Superior temporal gyrus (tissue), 1 donor: ENCODE data around the gene ENKD1.

Experiments used
- DNase-seq: peaks from one replicate; pipeline ENCODE4 v3.0.0-alpha.2; 2016; ENCODE audit errors: extremely low spot score

Gene ENKD1

GRCh38 chr16:67662653-67663010 is 3.9 kb downstream of the ENKD1 start:
- no peak for DNase-seq

GRCh38 chr16:67661886-67662652 is 4.5 kb downstream of the ENKD1 start:
- DNase-seq = no peak

- DNase-seq = peak; percentile 17
These were observed 5.3 kb downstream of the ENKD1 start for GRCh38 chr16:67661101-67661761.

GRCh38 chr16:67660564-67661028 is 6.0 kb downstream of the ENKD1 start, which contains the start of gene PARD6A:
TSS of gene PARD6A (plus strand) at chr16:67660960. CDS start at chr16:67661039, 79 bp downstream.
- DNase-seq = peak; percentile 98

- DNase-seq = peak; percentile 96
These were observed 6.6 kb downstream of the ENKD1 start, which contains the start of gene ACD for GRCh38 chr16:67659675-67660563. TSS of gene ACD (minus strand) at chr16:67660260. CDS start at chr16:67660220, 40 bp downstream.

- no peak for DNase-seq
These were observed 7.5 kb downstream of the ENKD1 start for GRCh38 chr16:67658849-67659674.

GRCh38 chr16:67657751-67658518 is 8.6 kb downstream of the ENKD1 start:
- DNase-seq = no peak

GRCh38 chr16:67657017-67657608 is 9.4 kb downstream of the ENKD1 start:
- no peak for DNase-seq

- no peak for DNase-seq
These were observed 10.1 kb downstream of the ENKD1 start for GRCh38 chr16:67656344-67657016.

- no peak for DNase-seq
These were observed 11.2 kb downstream of the ENKD1 start for GRCh38 chr16:67655363-67655762.

- no peak for DNase-seq
These were observed 12.1 kb downstream of the ENKD1 start for GRCh38 chr16:67654403-67654911.

GRCh38 chr16:67653789-67654402 is 12.7 kb downstream of the ENKD1 start:
- DNase-seq = no peak

- DNase-seq = no peak
These were observed 13.3 kb downstream of the ENKD1 start for GRCh38 chr16:67653128-67653788.

- no peak for DNase-seq
These were observed 13.9 kb downstream of the ENKD1 start for GRCh38 chr16:67652578-67653127.

GRCh38 chr16:67651847-67652246 is 14.7 kb downstream of the ENKD1 start:
- no peak for DNase-seq

- DNase-seq = no peak
These were observed 15.5 kb downstream of the ENKD1 start for GRCh38 chr16:67651039-67651438.

- no peak for DNase-seq
These were observed 16.5 kb downstream of the ENKD1 start for GRCh38 chr16:67650023-67650422.

- DNase-seq = no peak
These were observed 17.0 kb downstream of the ENKD1 start for GRCh38 chr16:67649494-67649931.
